AG10803 (cell line): Measurements from ENCODE around the gene FOXC2.

ENCODE experiments used
- DNase-seq: peaks from one replicate; pipeline ENCODE4 v3.0.0; 2010; ENCODE audit warnings: low read depth
- H3K4me3 ChIP-seq: 2 replicates; pipeline ENCODE4 v1.5.1; 2011; ENCODE audit warnings: mild to moderate bottlenecking, low read length, control low read depth
- TF ChIP-seq, protein P1 (sequence below): conservative IDR thresholded peaks from 2 replicates; pipeline ENCODE4 v1.5.1; 2011; ENCODE audit warnings: mild to moderate bottlenecking, low read length, control low read depth, inconsistent platforms

Gene FOXC2

DNA sequence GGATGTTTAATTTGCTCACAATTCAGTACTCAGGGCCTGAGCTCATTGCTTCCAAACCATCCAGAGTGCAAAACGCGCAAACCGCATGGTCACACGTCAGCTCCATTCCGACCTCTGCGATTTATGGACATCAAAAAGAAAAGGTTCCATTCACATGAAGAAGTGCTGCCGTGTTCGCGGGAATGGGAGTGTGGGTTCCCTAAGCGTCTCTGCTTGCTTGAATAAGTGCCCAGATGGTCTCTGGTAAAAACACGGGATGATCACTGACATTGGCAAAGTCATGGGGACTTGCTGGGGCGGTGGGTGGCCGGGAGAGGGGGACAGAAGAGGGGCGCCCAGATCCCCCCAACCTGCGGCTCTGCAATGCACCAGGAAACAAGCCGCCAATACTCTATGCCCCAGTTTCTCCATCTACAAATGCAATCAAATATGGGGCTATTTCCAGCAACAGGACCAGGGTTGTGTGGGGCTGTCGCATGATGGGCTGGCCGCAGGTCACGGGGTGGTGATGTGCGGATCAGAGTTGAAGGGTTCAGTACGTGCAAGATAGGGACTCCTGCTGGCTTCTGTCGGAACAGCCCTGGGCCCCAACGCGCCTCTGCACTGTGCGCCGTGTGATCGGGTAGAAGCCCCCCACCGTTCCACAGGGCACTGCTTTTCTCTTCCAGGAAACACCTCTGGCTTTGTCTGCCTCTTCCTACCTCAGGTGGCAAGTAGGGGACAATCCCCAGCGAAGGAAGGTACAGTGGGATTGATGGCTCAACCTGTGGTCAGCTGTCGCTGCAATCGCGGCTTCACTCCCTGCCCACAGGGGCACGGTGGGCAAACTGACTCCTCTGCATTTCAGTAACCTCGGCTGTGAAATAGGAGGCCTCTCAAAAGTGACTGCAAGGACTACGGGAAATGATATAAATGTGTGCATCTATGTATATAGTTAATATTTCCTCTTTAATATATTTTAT, 45.1 kb upstream of the FOXC2 start:
- no peak overlapping the region for H3K4me3 ChIP-seq

DNA sequence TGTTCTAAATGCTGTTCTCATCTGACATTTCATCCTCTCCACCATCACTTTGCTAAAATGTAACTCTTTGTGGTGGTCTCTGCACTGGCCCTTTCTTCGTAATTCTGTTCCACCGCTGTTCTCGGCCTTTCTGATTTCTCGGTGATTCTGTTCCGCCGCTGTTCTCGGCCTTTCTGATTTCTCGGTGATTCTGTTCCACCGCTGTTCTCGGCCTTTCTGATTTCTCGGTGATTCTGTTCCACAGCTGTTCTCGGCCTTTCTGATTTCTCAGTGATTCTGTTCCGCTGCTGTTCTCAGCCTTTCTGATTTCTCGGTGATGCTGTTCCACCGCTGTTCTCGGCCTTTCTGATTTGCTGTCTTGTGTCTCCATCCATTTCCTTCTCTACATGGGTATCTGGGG, 44.0 kb upstream of the FOXC2 start:
- no peak for DNase-seq
- no peak overlapping the region for H3K4me3 ChIP-seq
- TF ChIP-seq, protein P1, sequence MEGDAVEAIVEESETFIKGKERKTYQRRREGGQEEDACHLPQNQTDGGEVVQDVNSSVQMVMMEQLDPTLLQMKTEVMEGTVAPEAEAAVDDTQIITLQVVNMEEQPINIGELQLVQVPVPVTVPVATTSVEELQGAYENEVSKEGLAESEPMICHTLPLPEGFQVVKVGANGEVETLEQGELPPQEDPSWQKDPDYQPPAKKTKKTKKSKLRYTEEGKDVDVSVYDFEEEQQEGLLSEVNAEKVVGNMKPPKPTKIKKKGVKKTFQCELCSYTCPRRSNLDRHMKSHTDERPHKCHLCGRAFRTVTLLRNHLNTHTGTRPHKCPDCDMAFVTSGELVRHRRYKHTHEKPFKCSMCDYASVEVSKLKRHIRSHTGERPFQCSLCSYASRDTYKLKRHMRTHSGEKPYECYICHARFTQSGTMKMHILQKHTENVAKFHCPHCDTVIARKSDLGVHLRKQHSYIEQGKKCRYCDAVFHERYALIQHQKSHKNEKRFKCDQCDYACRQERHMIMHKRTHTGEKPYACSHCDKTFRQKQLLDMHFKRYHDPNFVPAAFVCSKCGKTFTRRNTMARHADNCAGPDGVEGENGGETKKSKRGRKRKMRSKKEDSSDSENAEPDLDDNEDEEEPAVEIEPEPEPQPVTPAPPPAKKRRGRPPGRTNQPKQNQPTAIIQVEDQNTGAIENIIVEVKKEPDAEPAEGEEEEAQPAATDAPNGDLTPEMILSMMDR: no peak

More for the DNA sequence above, 45.1 kb upstream of the FOXC2 start:
- DNase-seq: no peak
- TF ChIP-seq, protein P1: no peak

DNA sequence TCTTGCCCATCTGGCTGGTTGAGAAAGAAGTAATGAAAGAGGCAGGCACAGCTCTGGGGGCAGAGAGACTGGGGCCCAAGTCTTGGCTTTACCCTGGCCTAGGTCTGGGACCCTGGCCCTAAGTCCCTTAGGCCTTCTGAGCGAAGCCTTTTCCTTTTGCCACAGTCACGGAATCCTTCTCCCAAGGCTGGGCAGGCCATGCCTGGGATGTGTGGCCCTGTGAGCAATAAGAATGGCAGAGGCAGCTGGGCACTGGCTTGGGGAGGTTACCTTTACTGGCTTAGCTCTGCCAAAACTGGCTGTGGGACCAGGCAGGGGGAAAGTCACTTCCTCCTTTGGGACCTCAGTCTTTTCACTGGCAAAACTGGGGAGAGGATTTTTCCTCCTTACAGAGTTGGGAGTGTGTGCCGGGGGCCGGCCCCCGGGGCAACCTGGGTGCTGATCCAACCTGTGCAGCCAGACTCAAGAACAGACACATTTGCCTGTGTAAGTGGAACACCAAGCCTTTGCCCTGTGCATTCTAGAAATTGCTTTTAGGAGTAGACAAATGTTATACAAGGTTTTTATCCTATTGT, 43.4 kb upstream of the FOXC2 start:
- H3K4me3 ChIP-seq: no peak overlapping the region
- TF ChIP-seq, protein P1: no peak
- no peak for DNase-seq

DNA sequence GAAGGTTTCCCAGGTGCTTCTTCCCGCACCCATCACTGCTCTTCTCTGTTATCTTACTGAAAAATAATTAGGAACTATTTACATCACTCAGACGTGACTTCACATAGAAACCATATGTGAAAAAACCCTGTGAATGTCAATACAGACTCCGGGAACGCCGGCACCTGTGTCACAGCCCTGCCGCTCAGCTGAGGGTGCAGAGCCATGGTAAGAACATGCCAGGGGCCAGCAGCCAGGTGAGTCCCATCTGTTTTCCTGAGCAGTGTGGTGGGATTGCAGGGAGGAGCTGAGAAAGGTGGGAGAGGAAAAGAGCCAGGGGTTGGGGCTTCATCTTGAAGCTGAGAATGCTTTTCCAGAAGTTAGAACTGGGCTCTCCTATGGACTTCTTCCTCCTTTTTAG, 42.6 kb upstream of the FOXC2 start:
- no peak for DNase-seq
- TF ChIP-seq, protein P1: no peak
- no peak overlapping the region for H3K4me3 ChIP-seq

DNA sequence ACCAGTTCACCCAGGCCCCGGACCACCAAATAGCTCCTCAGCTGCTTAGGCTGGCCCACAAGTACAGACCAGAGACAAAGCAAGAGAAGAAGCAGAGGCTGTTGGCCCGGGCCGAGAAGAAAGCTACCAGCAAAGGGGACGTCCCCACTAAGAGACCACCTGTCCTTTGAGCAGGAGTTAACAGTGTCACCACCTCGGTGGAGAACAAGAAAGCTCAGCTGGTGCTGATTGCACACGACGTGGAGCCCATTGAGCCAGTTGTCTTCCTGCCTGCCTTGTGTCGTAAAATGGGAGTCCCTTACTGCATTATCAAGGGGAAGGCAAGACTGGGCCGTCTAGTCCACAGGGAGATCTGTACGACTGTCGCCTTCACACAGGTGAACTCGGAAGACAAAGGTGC, 40.9 kb upstream of the FOXC2 start:
- no peak for DNase-seq
- TF ChIP-seq, protein P1: no peak

DNA sequence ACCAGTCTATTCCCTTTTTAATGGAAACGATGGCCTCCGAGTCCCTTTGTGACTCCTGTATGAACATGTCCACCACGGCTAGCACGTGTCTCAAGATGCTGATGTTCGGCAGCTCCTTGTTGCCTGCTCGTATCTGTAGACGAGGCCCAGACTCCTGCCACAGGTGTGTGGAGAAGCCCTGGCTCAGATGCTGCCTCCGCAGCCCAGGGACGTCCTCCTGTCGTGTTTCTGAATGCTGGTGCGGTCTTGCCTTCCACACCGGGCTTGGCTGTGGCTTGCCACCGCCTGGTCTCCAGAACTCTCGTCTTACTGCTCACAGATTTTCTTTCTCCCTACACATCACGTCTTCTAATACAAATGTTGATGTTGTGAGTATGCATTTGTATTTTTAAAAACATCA, 39.3 kb upstream of the FOXC2 start:
- TF ChIP-seq, protein P1: no peak
- H3K4me3 ChIP-seq: no peak overlapping the region
- no peak for DNase-seq

More for the DNA sequence above, 40.9 kb upstream of the FOXC2 start:
- H3K4me3 ChIP-seq: no peak overlapping the region
